CD14-positive monocyte (primary cell): ENCODE results near the gene NDST1. TPM values are rescaled to one million over a fixed set of nuclear protein-coding genes. Genes with fewer than 3 reads are reported as not detected.
A peak's percentile ranks its signal among the peaks of the same experiment; 100 is the strongest.

Source experiments
- DNase-seq, 3 donors: peaks; one replicate each; pipeline ENCODE4 v3.0.0-alpha.2; 2011 to 2022
- H2AFZ ChIP-seq: 2 replicates; pipeline ENCODE4 v1.6.0; 2012; ENCODE audit warnings: mild to moderate bottlenecking, low read depth, low read length, inconsistent platforms; ENCODE audit not compliant: insufficient read depth, poor library complexity, severe bottlenecking
- H3K27ac ChIP-seq, 2 donors: 1 replicate in 1 of 2; 2 replicates in 1 of 2; pipeline ENCODE4 v1.5.1; 2012 to 2013; ENCODE audit warnings: low read length in 2 of 2, control low read depth in 1 of 2, inconsistent platforms in 1 of 2, low read depth in 1 of 2, mild to moderate bottlenecking in 1 of 2
- H3K27me3 ChIP-seq, 2 donors: one replicate each; pipeline versions ENCODE4 v1.6.0 to v1.6.1; 2011 to 2013; ENCODE audit warnings: low read length in 2 of 2; ENCODE audit not compliant: control insufficient read depth in 2 of 2, insufficient read depth in 2 of 2
- H3K36me3 ChIP-seq, 2 donors: replicated peaks in 1 of 2; 1 replicate in 1 of 2; 2 replicates in 1 of 2; pipeline versions ENCODE4 v1.5.1 to v1.6.1; 2012 to 2013; ENCODE audit warnings: low read length in 2 of 2, control low read depth in 1 of 2, inconsistent platforms in 1 of 2, mild to moderate bottlenecking in 1 of 2; ENCODE audit not compliant: insufficient read depth in 2 of 2, control insufficient read depth in 1 of 2
- H3K4me1 ChIP-seq, 2 donors: 1 replicate in 1 of 2; 2 replicates in 1 of 2; pipeline versions ENCODE4 v1.5.1 to v1.6.1; 2012 to 2013; ENCODE audit warnings: low read length in 2 of 2, control low read depth in 1 of 2, inconsistent platforms in 1 of 2, mild to moderate bottlenecking in 1 of 2, moderate library complexity in 1 of 2; ENCODE audit not compliant: insufficient read depth in 2 of 2, control insufficient read depth in 1 of 2
- H3K4me2 ChIP-seq: replicated peaks from 2 replicates; pipeline ENCODE3; 2012; ENCODE audit warnings: low read length, moderate library complexity, mild to moderate bottlenecking; ENCODE audit not compliant: poor library complexity, severe bottlenecking; ENCODE audit errors: extremely low read depth
- H3K4me3 ChIP-seq, 3 experiments: fragments of 200-600 bp in 1 of 3; sonication (generic) in 1 of 3; replicated peaks in 1 of 3; 1 replicate in 2 of 3; 2 replicates in 1 of 3; pipeline ENCODE4 v1.5.1; 2011 to 2013; ENCODE audit warnings: low read length in 3 of 3, mild to moderate bottlenecking in 3 of 3, control low read depth in 2 of 3, low read depth in 2 of 3, inconsistent platforms in 1 of 3, moderate library complexity in 1 of 3
- H3K79me2 ChIP-seq: 2 replicates; pipeline ENCODE4 v1.6.0; 2012; ENCODE audit warnings: mild to moderate bottlenecking, control low read depth, inconsistent platforms, low read length, moderate library complexity; ENCODE audit not compliant: insufficient read depth
- H3K9ac ChIP-seq: 2 replicates; pipeline ENCODE4 v1.6.0; 2017; ENCODE audit warnings: low read length, mild to moderate bottlenecking; ENCODE audit not compliant: insufficient read depth, poor library complexity, severe bottlenecking
- H3K9me3 ChIP-seq, 2 donors: replicated peaks in 1 of 2; 1 replicate in 1 of 2; 2 replicates in 1 of 2; pipeline versions ENCODE4 v1.5.1 to v1.6.1; 2012 to 2013; ENCODE audit warnings: low read length in 2 of 2, control low read depth in 1 of 2; ENCODE audit not compliant: control insufficient read depth in 1 of 2, insufficient read depth in 1 of 2
- H4K20me1 ChIP-seq: 2 replicates; pipeline ENCODE4 v1.6.0; 2012; ENCODE audit warnings: mild to moderate bottlenecking, low read length, control low read depth, moderate library complexity; ENCODE audit not compliant: insufficient read depth
- H3K27ac Mint-ChIP-seq, 7 donors: one replicate each; pipeline ENCODE4 v1.8.0; 2020; ENCODE audit warnings: mild to moderate bottlenecking in 7 of 7, mixed read lengths in 7 of 7, moderate library complexity in 6 of 7, inconsistent platforms in 2 of 7
- H3K27me3 Mint-ChIP-seq, 3 donors: one replicate each; pipeline ENCODE4 v1.8.0; 2021 to 2022; ENCODE audit warnings: low read depth in 3 of 3, mild to moderate bottlenecking in 3 of 3, mixed read lengths in 3 of 3, moderate library complexity in 3 of 3, inconsistent platforms in 1 of 3
- H3K36me3 Mint-ChIP-seq, 2 donors: one replicate each; pipeline ENCODE4 v1.8.0; 2020; ENCODE audit warnings: mixed read lengths in 2 of 2, inconsistent platforms in 1 of 2, mild to moderate bottlenecking in 1 of 2
- H3K4me1 Mint-ChIP-seq: one replicate; pipeline ENCODE4 v1.8.0; 2020; ENCODE audit warnings: mild to moderate bottlenecking, mixed read lengths
- H3K4me3 Mint-ChIP-seq, 2 donors: one replicate each; pipeline ENCODE4 v1.8.0; 2020; ENCODE audit warnings: mild to moderate bottlenecking in 2 of 2, mixed read lengths in 2 of 2, moderate library complexity in 1 of 2
- H3K9me3 Mint-ChIP-seq, 7 donors: one replicate each; pipeline ENCODE4 v1.8.0; 2020 to 2022; ENCODE audit warnings: mixed read lengths in 7 of 7, mild to moderate bottlenecking in 6 of 7, moderate library complexity in 6 of 7, inconsistent platforms in 2 of 7
- CTCF ChIP-seq: fragments of 200-600 bp; IDR thresholded peaks from one replicate; pipeline ENCODE4 v1.8.0; 2022; ENCODE audit warnings: antibody characterized with exemption, mild to moderate bottlenecking
- WGBS: methylation state at CpG from one replicate; pipeline ENCODE4 v1.1.5; 2013; ENCODE audit warnings: missing lambda C conversion rate; ENCODE audit not compliant: insufficient coverage; 5-methylcytosine and 5-hydroxymethylcytosine counted together
- intact Hi-C, 2 donors: fragments of 100-400 bp; cut with micrococcal nuclease; formaldehyde crosslinking; loops; one replicate each; pipeline versions ENCODE4 v1.15.0 to v1.15.1; 2023
- polyA plus RNA-seq, 3 donors: library from polyadenylated mRNA; depleted of rRNA in 1 of 3; unstranded in 2 of 3; stranded (reverse) in 1 of 3; fragments of 300-500 nt in 2 of 3; fragments of >200 nt in 1 of 3; fragmentation: Illumina TruSeq in 2 of 3; gene quantifications; 1 replicate in 2 of 3; 2 replicates in 1 of 3; pipeline ENCODE4 v1.2.3, GENCODE V29; 2012 to 2021

Gene NDST1
- polyA plus RNA-seq, 3 donors = 7.0 to 18.9 (median 7.5) TPM

- H3K4me3 Mint-ChIP-seq = no peak overlapping the region
- Histone ChIP-seq H2AFZ (no peak overlapping the region), H3K9me3 (no peaks in the 10 kb centered on the region), H3K36me3 (peaks cover 87 to 89% of the 10 kb centered on the region in 2 donors), H3K4me3 (no peak overlapping the region), H3K27ac (no peak overlapping the region), H3K4me2 (no peak overlapping the region), H3K9ac (no peak overlapping the region), H3K79me2 (no peaks in the 10 kb centered on the region), H3K4me1 (no peaks in the 10 kb centered on the region), H4K20me1 (peaks cover 9% of the 10 kb centered on the region), H3K27me3 (no peaks in the 10 kb centered on the region)
- H3K4me1 Mint-ChIP-seq = peaks cover 7% of the 10 kb centered on the region
- DNase-seq = no peak
- intact Hi-C loops = no loop called here
- TF ChIP-seq CTCF = no peak
- peaks cover 77 to 93% of the 10 kb centered on the region in 2 donors for H3K36me3 Mint-ChIP-seq
- H3K27me3 Mint-ChIP-seq = peaks cover 0 to 2% (median 1%) of the 10 kb centered on the region in 3 donors
- WGBS = 97% methylated on average over 3 of the region's 13 CpGs
- peak overlapping the region in 3 of 7 donors; percentile 32 to 81 (median 63) for H3K27ac Mint-ChIP-seq
- H3K9me3 Mint-ChIP-seq = peaks cover 0 to 2% (median 0%) of the 10 kb centered on the region in 7 donors
Observed at GRCh38 chr5:150545246-150545645, 37.3 kb downstream of the NDST1 start.

- intact Hi-C loops = no loop called here
- H3K9me3 Mint-ChIP-seq = peaks cover 0 to 2% (median 0%) of the 10 kb centered on the region in 7 donors
Observed at GRCh38 chr5:150548123-150548522, 40.2 kb downstream of the NDST1 start.

More at GRCh38 chr5:150548123-150548522, 40.2 kb downstream of the NDST1 start:
- Mint-ChIP-seq H3K27me3 (peaks cover 0 to 2% (median 0%) of the 10 kb centered on the region in 3 donors), H3K27ac (peak overlapping the region in 2 of 7 donors; percentile 22 to 57), H3K4me1 (no peaks in the 10 kb centered on the region), H3K4me3 (no peak overlapping the region), H3K36me3 (peaks cover 78 to 93% of the 10 kb centered on the region in 2 donors)
- H3K79me2 ChIP-seq = no peaks in the 10 kb centered on the region
- H4K20me1 ChIP-seq = peaks cover 9% of the 10 kb centered on the region
- no peak overlapping the region for H3K27ac ChIP-seq
- H3K36me3 ChIP-seq = peaks cover 87 to 90% of the 10 kb centered on the region in 2 donors
- no peaks in the 10 kb centered on the region for H3K4me1 ChIP-seq
- no peak overlapping the region for H2AFZ ChIP-seq
- no peak for DNase-seq
- H3K27me3 ChIP-seq = no peaks in the 10 kb centered on the region
- no peaks in the 10 kb centered on the region for H3K9me3 ChIP-seq
- H3K4me2 ChIP-seq = no peak overlapping the region
- H3K9ac ChIP-seq = no peak overlapping the region
- H3K4me3 ChIP-seq = no peak overlapping the region
- no peak for TF ChIP-seq CTCF
- WGBS = 96% methylated on average over 13 of the region's 15 CpGs
